Measurements from ENCODE around the gene ADNP2. TPM values are rescaled to one million over a fixed set of nuclear protein-coding genes. Genes with fewer than 3 reads are reported as not detected.

The ADNP2 gene
- total RNA-seq, 2 donors from 2014 or later: 17.5 to 36.0 TPM

- 68% methylated on average over 13 of the region's 13 CpGs for WGBS
- Histone ChIP-seq H3K27me3 (replicated peaks; ENCODE audit: insufficient read depth) (no peaks in the 10 kb centered on the region), H3K4me1 (replicated peaks) (no peaks in the 10 kb centered on the region), H3K9me3 (no peaks in the 10 kb centered on the region), H3K4me3 (no peak overlapping the region), H3K27ac (no peak overlapping the region), H3K36me3 (no peaks in the 10 kb centered on the region)
- TF ChIP-seq POLR2AphosphoS5 (IDR thresholded peaks at IDR 0.05): no peak
- intact Hi-C loops (cut with DNase I): no loop called here
- DNase-seq (ENCODE audit: low spot score): no peak
Observed at GRCh38 chr18:80167931-80168330, 58.9 kb downstream of the ADNP2 start.

GRCh38 chr18:80168346-80168745 lies 59.3 kb downstream of the ADNP2 start:
- intact Hi-C loops (cut with DNase I): no loop called here
- H3K9me3 ChIP-seq: no peaks in the 10 kb centered on the region
- H3K4me1 ChIP-seq (replicated peaks): no peaks in the 10 kb centered on the region
- TF ChIP-seq POLR2A (IDR thresholded peaks at IDR 0.05): no peak
- TF ChIP-seq CTCF (IDR thresholded peaks at IDR 0.05): no peak
- no peak for TF ChIP-seq POLR2AphosphoS5 (IDR thresholded peaks at IDR 0.05)
- DNase-seq (ENCODE audit: low spot score): no peak
- no peaks in the 10 kb centered on the region for H3K36me3 ChIP-seq
- WGBS: 89% methylated on average over 2 of the region's 2 CpGs
- no peaks in the 10 kb centered on the region for H3K27me3 ChIP-seq (replicated peaks; ENCODE audit: insufficient read depth)
- H3K4me3 ChIP-seq: no peak overlapping the region
- no peak overlapping the region for H3K27ac ChIP-seq

GRCh38 chr18:80168982-80169381 lies 59.9 kb downstream of the ADNP2 start:
- H3K4me3 ChIP-seq: no peak overlapping the region
- over 99% methylated on average over 10 of the region's 15 CpGs for WGBS
- H3K9me3 ChIP-seq: no peaks in the 10 kb centered on the region
- TF ChIP-seq POLR2AphosphoS5 (IDR thresholded peaks at IDR 0.05) (no peak), CTCF (IDR thresholded peaks at IDR 0.05) (no peak), POLR2A (IDR thresholded peaks at IDR 0.05) (no peak)
- no peaks in the 10 kb centered on the region for H3K4me1 ChIP-seq (replicated peaks)
- intact Hi-C loops (cut with DNase I): no loop called here
- H3K36me3 ChIP-seq: no peaks in the 10 kb centered on the region
- DNase-seq (ENCODE audit: low spot score): no peak
- no peak overlapping the region for H3K27ac ChIP-seq
- H3K27me3 ChIP-seq (replicated peaks; ENCODE audit: insufficient read depth): no peaks in the 10 kb centered on the region

- no peaks in the 10 kb centered on the region for H3K27me3 ChIP-seq (replicated peaks; ENCODE audit: insufficient read depth)
- H3K4me3 ChIP-seq: no peak overlapping the region
- no peaks in the 10 kb centered on the region for H3K36me3 ChIP-seq
- 88% methylated on average over 17 of the region's 17 CpGs for WGBS
- TF ChIP-seq POLR2AphosphoS5 (IDR thresholded peaks at IDR 0.05): no peak
- TF ChIP-seq CTCF (IDR thresholded peaks at IDR 0.05): no peak
- intact Hi-C loops (cut with DNase I): no loop called here
- no peak for DNase-seq (ENCODE audit: low spot score)
- no peaks in the 10 kb centered on the region for H3K9me3 ChIP-seq
- no peak overlapping the region for H3K27ac ChIP-seq
- H3K4me1 ChIP-seq (replicated peaks): no peaks in the 10 kb centered on the region
Observed at GRCh38 chr18:80169607-80170006, 60.5 kb downstream of the ADNP2 start.

GRCh38 chr18:80170395-80171053 lies 61.5 kb downstream of the ADNP2 start:
- TF ChIP-seq POLR2A (IDR thresholded peaks at IDR 0.05): no peak
- Histone ChIP-seq H3K27ac (no peak overlapping the region), H3K4me3 (no peak overlapping the region), H3K27me3 (replicated peaks; ENCODE audit: insufficient read depth) (no peaks in the 10 kb centered on the region), H3K9me3 (no peaks in the 10 kb centered on the region), H3K4me1 (replicated peaks) (no peaks in the 10 kb centered on the region), H3K36me3 (no peaks in the 10 kb centered on the region)
- 86% methylated on average over 7 of the region's 7 CpGs for WGBS
- DNase-seq (ENCODE audit: low spot score): no peak
- intact Hi-C loops (cut with DNase I): no loop called here
